Panc1 (cell line): ENCODE results near the gene EME1. TPM values are rescaled to one million over a fixed set of nuclear protein-coding genes. Genes with fewer than 3 reads are reported as not detected.

ENCODE experiments used
- ATAC-seq: fragments of 200-7000 bp; cut with Tn5 transposase; 2 replicates; pipeline ENCODE4 v1.9.1; 2020; ENCODE audit warnings: mild to moderate bottlenecking, moderate library complexity
- BruUV-seq: library from RNA; stranded (reverse); fragments of 400-500 nt; replicated peaks from 2 replicates; lab custom pipeline; 2021; lab: Mats Ljungman, UMichigan
- CTCF ChIA-PET: fragments of 300-600 bp; sonication (Branson Sonifier 250); formaldehyde crosslinking; loops from one replicate; lab custom pipeline; 2022; ENCODE audit warnings: antibody characterized with exemption; lab: Charles Lee
- POLR2A ChIA-PET: fragments of 300-600 bp; sonication (Branson Sonifier 250); formaldehyde crosslinking; loops from one replicate; lab custom pipeline; 2022; ENCODE audit warnings: antibody characterized with exemption; lab: Charles Lee
- DNase-seq: peaks from one replicate; pipeline ENCODE4 v3.0.0-alpha.2; 2010; ENCODE audit warnings: low read depth, low spot score
- H3K27ac ChIP-seq: 2 replicates; pipeline ENCODE4 v1.5.1; 2011; ENCODE audit warnings: mild to moderate bottlenecking, low read length, inconsistent platforms
- H3K27me3 ChIP-seq: fragments of 200-500 bp; sonication (Bioruptor generic); 2 replicates; pipeline ENCODE4 v1.6.0; 2014; ENCODE audit warnings: low read length, inconsistent platforms; ENCODE audit not compliant: control insufficient read depth, insufficient read depth
- H3K36me3 ChIP-seq: fragments of 200-500 bp; sonication (Bioruptor generic); 2 replicates; pipeline ENCODE4 v1.5.1; 2014; ENCODE audit warnings: inconsistent platforms, mild to moderate bottlenecking, low read length, moderate library complexity; ENCODE audit not compliant: control insufficient read depth, insufficient read depth
- H3K4me1 ChIP-seq: 2 replicates; pipeline ENCODE4 v1.5.1; 2011; ENCODE audit warnings: inconsistent platforms, mild to moderate bottlenecking, low read length, moderate library complexity; ENCODE audit not compliant: control insufficient read depth, insufficient read depth
- H3K4me3 ChIP-seq, 2 experiments: 2 replicates each; pipeline ENCODE4 v1.5.1; 2011 to 2012; ENCODE audit warnings: low read depth in 2 of 2, low read length in 2 of 2, mild to moderate bottlenecking in 2 of 2, inconsistent platforms in 1 of 2, moderate library complexity in 1 of 2
- H3K9me3 ChIP-seq: fragments of 200-500 bp; sonication (Bioruptor generic); 2 replicates; pipeline ENCODE4 v1.5.1; 2014; ENCODE audit warnings: low read depth, mild to moderate bottlenecking, inconsistent platforms, low read length, moderate library complexity; ENCODE audit not compliant: control insufficient read depth, insufficient read depth
- CTCF ChIP-seq: fragments of 450-650 bp; IDR thresholded peaks from 2 replicates; pipeline ENCODE4 v1.5.1; 2017; ENCODE audit warnings: mild to moderate bottlenecking
- POLR2AphosphoS5 ChIP-seq: IDR thresholded peaks from 2 replicates; pipeline ENCODE4 v1.6.1; 2012; ENCODE audit warnings: mild to moderate bottlenecking, low read depth, low read length, moderate library complexity
- REST ChIP-seq, 2 experiments: IDR thresholded peaks; 2 replicates each; pipeline ENCODE4 v1.6.1; 2011 to 2012; ENCODE audit warnings: low read depth in 2 of 2, control low read depth in 1 of 2, low read length in 1 of 2, mild to moderate bottlenecking in 1 of 2, moderate library complexity in 1 of 2; ENCODE audit not compliant: insufficient read depth in 1 of 2
- SIN3A ChIP-seq: IDR thresholded peaks from 2 replicates; pipeline ENCODE4 v1.6.1; 2012; ENCODE audit warnings: low read depth, mild to moderate bottlenecking, low read length, moderate library complexity, borderline replicate concordance; ENCODE audit not compliant: insufficient read depth
- TCF7L2 ChIP-seq: IDR thresholded peaks from 2 replicates; pipeline ENCODE4 v1.6.1; 2011; ENCODE audit warnings: mild to moderate bottlenecking, low read depth, low read length, inconsistent platforms
- in situ Hi-C: cut with HindIII; loops from 2 replicates; pipeline ENCODE4 v1.10.0; 2016; ENCODE audit warnings: low sequenced_read_pairs, low pct_unique_long_range_greater_than_20kb
- intact Hi-C: fragments of 100-400 bp; cut with micrococcal nuclease; formaldehyde crosslinking; loops from one replicate; pipeline ENCODE4 v1.10.0; 2022; ENCODE audit not compliant: unreplicated experiment
- total RNA-seq: library from RNA; stranded (reverse); gene quantifications from one replicate; pipeline ENCODE4 v1.2.1, GENCODE V29; 2021; ENCODE audit not compliant: unreplicated experiment

The EME1 gene
- total RNA-seq, 1 experiment from 2014 or later = 15.3 TPM

GRCh38 chr17:50356892-50357510, 16.0 kb upstream of the EME1 start:
- no TSS peak for BruUV-seq
- H3K4me3 ChIP-seq = no peak overlapping the region

GRCh38 chr17:50358177-50358576, 14.9 kb upstream of the EME1 start:
- POLR2A ChIA-PET = no interaction called here
- CTCF ChIA-PET = no interaction called here
- H3K9me3 ChIP-seq = no peaks in the 10 kb centered on the region
- H3K36me3 ChIP-seq = 0 out of 2 replicates have a peak, but pooled peaks cover 2% of the 10 kb centered on the region
- intact Hi-C loops (no loop called here), in situ Hi-C loops (no loop called here)
- ATAC-seq = no peak
- peaks cover 1% of the 10 kb centered on the region; the same call in 1 of the 2 replicates for H3K4me1 ChIP-seq
- no peak for TF ChIP-seq SIN3A
- TF ChIP-seq POLR2AphosphoS5 = no peak
- TF ChIP-seq TCF7L2 = no peak
- no peak for TF ChIP-seq REST (IDR thresholded peaks at IDR 0.05; ENCODE audit: insufficient read depth in 1 of 2, low read depth in 2 of 2, low read length in 1 of 2)
- no peak for TF ChIP-seq CTCF
- DNase-seq = no peak
- H3K27ac ChIP-seq = no peak overlapping the region
- no TSS peak for BruUV-seq
- no peak overlapping the region for H3K4me3 ChIP-seq
- no peaks in the 10 kb centered on the region for H3K27me3 ChIP-seq

More at GRCh38 chr17:50356892-50357510, 16.0 kb upstream of the EME1 start:
- no peak for ATAC-seq
- TF ChIP-seq POLR2AphosphoS5 (no peak), SIN3A (no peak), CTCF (no peak), TCF7L2 (no peak), REST (IDR thresholded peaks at IDR 0.05; ENCODE audit: insufficient read depth in 1 of 2, low read depth in 2 of 2, low read length in 1 of 2) (no peak)
- H3K9me3 ChIP-seq = no peaks in the 10 kb centered on the region
- H3K27ac ChIP-seq = no peak overlapping the region
- intact Hi-C loops (no loop called here), in situ Hi-C loops (no loop called here)
- CTCF ChIA-PET = no interaction called here
- no peak for DNase-seq
- H3K4me1 ChIP-seq = no peaks in the 10 kb centered on the region
- POLR2A ChIA-PET = no interaction called here
- H3K36me3 ChIP-seq = 0 out of 2 replicates have a peak, but pooled peaks cover 2% of the 10 kb centered on the region
- H3K27me3 ChIP-seq = no peaks in the 10 kb centered on the region
